ENCODE data around the gene GRID2.

GRID2 gene

DNA sequence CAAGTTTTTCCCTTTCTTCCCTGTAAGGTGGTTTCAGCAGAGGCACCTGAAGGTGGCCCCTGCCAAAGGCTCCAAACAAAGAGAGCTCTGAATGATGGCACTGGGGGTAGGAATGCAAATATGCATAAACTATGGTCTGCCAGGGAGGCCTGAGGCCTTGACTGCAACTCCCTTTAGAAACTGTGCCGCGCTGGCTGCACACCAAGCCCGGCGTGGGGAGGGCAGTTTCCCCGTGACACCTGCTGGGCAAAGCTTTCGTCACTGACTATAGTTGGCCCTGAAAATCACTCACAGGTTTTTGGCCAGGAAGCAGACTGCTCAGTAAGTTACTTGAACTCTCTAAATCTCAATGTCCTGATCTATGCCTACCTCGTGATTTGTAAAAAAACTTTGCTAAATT, 1427.0 kb downstream of the GRID2 start:
- TF ChIP-seq, protein P1, sequence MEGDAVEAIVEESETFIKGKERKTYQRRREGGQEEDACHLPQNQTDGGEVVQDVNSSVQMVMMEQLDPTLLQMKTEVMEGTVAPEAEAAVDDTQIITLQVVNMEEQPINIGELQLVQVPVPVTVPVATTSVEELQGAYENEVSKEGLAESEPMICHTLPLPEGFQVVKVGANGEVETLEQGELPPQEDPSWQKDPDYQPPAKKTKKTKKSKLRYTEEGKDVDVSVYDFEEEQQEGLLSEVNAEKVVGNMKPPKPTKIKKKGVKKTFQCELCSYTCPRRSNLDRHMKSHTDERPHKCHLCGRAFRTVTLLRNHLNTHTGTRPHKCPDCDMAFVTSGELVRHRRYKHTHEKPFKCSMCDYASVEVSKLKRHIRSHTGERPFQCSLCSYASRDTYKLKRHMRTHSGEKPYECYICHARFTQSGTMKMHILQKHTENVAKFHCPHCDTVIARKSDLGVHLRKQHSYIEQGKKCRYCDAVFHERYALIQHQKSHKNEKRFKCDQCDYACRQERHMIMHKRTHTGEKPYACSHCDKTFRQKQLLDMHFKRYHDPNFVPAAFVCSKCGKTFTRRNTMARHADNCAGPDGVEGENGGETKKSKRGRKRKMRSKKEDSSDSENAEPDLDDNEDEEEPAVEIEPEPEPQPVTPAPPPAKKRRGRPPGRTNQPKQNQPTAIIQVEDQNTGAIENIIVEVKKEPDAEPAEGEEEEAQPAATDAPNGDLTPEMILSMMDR (conservative IDR thresholded peaks at IDR 0.05; ENCODE audit: low read depth, low read length) = no peak
- DNase-seq (ENCODE audit: low read depth) = no peak
- H3K4me3 ChIP-seq (ENCODE audit: low read length) = no peak overlapping the region

DNA sequence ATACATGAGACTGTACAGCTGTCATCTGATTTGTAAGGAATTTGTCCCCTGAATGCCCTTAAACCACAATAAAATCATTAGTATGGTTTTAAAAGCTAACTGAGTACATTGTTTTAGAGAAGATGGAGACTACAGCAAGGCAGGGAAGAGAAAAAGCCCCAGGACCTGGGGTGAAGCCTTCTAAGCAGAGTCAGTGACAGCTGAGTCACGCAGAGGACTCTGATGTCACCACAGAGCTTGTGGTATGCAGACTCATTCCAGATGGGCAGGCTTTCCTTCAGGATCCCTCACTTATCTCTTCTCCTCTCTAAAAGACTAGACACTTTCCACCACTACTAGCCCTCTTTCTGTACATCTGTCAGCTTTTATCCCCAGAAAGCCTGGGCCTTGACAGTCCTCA, 1427.7 kb downstream of the GRID2 start:
- no peak overlapping the region for H3K4me3 ChIP-seq (ENCODE audit: low read length)
- TF ChIP-seq, protein P1 (conservative IDR thresholded peaks at IDR 0.05; ENCODE audit: low read depth, low read length) = no peak
- DNase-seq (ENCODE audit: low read depth) = no peak

DNA sequence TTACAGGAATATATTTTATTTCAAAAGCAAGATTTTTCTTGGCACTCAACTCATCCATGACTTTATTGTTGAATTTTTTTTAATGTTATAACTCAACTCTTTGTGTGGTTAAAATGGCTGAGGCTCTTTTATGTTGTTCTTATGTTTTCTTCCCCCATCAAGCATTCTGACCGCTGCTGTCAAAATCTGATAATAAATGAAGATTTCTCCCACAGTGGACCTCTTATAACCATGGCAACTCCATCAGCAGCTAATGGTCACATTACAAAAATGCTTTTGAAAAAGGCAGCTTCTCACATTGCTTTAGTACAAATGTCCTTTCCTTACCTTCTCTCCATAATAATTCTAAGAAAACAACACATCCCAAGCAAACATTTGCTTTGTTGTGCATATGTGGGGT, 1428.7 kb downstream of the GRID2 start:
- DNase-seq (ENCODE audit: low read depth) = no peak
- TF ChIP-seq, protein P1 (conservative IDR thresholded peaks at IDR 0.05; ENCODE audit: low read depth, low read length) = no peak
- no peak overlapping the region for H3K4me3 ChIP-seq (ENCODE audit: low read length)

DNA sequence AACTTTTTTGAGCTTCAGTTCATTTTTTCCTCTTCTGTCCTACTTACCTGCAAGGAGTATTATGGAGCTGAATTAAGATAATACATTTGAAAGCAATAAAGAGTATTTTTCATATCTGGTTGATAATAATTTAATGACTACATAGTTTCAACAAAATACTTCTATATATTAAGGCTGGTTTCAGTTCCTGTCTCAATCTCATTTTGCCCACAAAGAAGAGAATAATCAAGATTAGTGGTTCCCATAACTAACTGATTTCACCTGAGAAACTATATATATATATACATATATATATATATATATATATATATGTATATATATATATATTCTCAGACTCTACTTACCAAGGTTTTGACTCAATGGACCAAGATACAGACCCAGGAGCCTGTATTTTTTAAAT, 1437.1 kb downstream of the GRID2 start:
- DNase-seq (ENCODE audit: low read depth) = no peak
- no peak overlapping the region for H3K4me3 ChIP-seq (ENCODE audit: low read length)
- TF ChIP-seq, protein P1 (conservative IDR thresholded peaks at IDR 0.05; ENCODE audit: low read depth, low read length) = no peak

DNA sequence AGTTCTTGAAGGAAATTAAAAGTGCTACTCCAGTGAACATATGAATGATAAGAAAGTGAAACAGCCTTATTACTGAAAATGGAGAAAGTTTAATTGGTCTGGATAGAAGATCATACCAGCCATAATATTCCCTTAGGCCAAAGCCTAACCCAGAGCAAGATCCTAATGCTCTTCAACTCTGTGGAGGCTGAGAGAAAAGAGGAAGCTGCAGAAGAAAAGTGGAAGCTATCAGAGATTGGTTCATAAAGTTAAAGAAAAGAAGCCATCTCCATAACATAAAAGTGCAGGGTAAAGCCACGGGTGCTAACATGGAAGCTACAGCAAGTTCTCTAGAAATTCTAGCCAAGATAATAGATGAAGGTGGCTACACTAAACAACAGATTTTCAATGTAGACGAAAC, 1439.3 kb downstream of the GRID2 start:
- DNase-seq (ENCODE audit: low read depth) = no peak
- H3K4me3 ChIP-seq (ENCODE audit: low read length) = no peak overlapping the region

DNA sequence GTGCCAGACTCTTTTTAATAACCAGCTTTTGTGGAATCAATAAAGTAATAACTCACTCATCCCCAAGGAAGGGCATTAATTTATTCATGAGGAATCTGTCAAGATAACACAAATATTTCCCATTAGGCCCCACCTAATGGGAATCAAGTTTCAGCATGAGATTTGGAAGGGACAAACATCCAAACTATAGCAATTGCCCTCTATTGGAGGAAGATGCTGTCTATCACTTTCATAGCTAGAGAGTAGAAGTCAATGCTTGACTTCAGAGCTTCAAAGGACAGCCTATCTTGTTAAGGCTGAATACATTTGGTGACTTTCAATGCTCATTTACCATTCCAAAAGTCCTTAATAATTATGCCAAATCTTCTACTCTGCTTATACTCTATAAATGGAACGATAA, 1439.9 kb downstream of the GRID2 start:
- TF ChIP-seq, protein P1 (conservative IDR thresholded peaks at IDR 0.05; ENCODE audit: low read depth, low read length) = no peak
- H3K4me3 ChIP-seq (ENCODE audit: low read length) = no peak overlapping the region
- no peak for DNase-seq (ENCODE audit: low read depth)

More for the DNA sequence above, 1439.3 kb downstream of the GRID2 start:
- TF ChIP-seq, protein P1 (conservative IDR thresholded peaks at IDR 0.05; ENCODE audit: low read depth, low read length) = no peak

DNA sequence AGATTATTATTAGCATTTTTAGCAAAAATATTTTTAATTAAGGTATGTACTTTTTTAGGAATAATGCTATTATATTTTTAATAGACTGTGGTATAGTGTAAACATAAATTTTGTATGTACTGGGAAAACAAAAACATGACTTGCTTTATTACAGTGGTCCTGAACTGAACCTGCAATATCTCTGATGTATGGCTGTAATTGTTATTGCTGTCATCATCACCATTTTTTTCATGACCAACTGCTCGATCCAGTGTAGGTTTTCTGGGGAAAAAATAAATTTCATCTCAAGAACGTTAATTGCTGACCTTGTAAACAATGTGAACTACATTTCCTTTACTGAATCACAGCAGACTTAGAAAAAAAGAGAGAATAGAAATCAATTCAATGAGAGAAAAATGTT, 1441.2 kb downstream of the GRID2 start:
- no peak overlapping the region for H3K4me3 ChIP-seq (ENCODE audit: low read length)
- TF ChIP-seq, protein P1 (conservative IDR thresholded peaks at IDR 0.05; ENCODE audit: low read depth, low read length) = no peak
- no peak for DNase-seq (ENCODE audit: low read depth)

All from retinal pigment epithelial cell (primary cell).